ENCODE measurements around the gene TAF11L5. TPM values are rescaled to one million over a fixed set of nuclear protein-coding genes. Genes with fewer than 3 reads are reported as not detected.
"Not testable (repeated sequence)": the region's sequence is repeated elsewhere in the genome, so short reads cannot be mapped to it uniquely, and the experiment has no call there.

Gene TAF11L5
- total RNA-seq, 1 experiment from 2014 or later, result not detected

DNA sequence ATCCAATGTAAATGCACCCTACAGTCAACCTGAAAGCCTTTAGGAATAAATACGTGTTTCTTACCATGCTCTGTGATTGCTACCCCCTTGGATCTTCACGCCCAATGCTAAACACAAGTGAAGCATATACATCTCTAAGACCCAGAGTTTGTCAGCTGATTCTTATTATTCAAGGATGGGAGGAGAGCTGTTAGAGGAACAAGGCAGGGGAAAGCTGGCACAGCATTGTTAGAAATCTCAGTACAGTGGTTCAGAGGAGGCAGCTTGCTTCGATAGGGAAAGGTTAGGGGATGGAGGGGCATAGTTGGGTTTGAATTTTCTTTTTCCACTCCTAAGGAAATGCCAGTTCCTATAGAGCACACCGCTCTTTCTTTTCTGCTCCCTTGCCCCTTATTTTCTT is 43.7 kb upstream of the TAF11L5 start:
- Mint-ChIP-seq H3K27ac (ENCODE audit: unreplicated experiment) (no peak overlapping the region), H3K9me3 (ENCODE audit: unreplicated experiment) (no peaks in the 10 kb centered on the region), H3K4me1 (ENCODE audit: low read depth, unreplicated experiment) (peaks cover 7% of the 10 kb centered on the region), H3K27me3 (ENCODE audit: insufficient read depth, unreplicated experiment) (peaks cover 4% of the 10 kb centered on the region), H3K36me3 (ENCODE audit: insufficient read depth, unreplicated experiment) (no peaks in the 10 kb centered on the region), H3K4me3 (ENCODE audit: unreplicated experiment) (no peak overlapping the region)
- POLR2A ChIA-PET, result no interaction called here
- TF ChIP-seq, protein P1, sequence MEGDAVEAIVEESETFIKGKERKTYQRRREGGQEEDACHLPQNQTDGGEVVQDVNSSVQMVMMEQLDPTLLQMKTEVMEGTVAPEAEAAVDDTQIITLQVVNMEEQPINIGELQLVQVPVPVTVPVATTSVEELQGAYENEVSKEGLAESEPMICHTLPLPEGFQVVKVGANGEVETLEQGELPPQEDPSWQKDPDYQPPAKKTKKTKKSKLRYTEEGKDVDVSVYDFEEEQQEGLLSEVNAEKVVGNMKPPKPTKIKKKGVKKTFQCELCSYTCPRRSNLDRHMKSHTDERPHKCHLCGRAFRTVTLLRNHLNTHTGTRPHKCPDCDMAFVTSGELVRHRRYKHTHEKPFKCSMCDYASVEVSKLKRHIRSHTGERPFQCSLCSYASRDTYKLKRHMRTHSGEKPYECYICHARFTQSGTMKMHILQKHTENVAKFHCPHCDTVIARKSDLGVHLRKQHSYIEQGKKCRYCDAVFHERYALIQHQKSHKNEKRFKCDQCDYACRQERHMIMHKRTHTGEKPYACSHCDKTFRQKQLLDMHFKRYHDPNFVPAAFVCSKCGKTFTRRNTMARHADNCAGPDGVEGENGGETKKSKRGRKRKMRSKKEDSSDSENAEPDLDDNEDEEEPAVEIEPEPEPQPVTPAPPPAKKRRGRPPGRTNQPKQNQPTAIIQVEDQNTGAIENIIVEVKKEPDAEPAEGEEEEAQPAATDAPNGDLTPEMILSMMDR (IDR thresholded peaks at IDR 0.05; ENCODE audit: insufficient read depth in 1 of 2, low read depth in 1 of 2, low read length in 1 of 2, severe bottlenecking in 1 of 2, unreplicated experiment in 1 of 2), result no peak
- intact Hi-C loops (cut with micrococcal nuclease; ENCODE audit: unreplicated experiment), result no loop called here
- Histone ChIP-seq H3K27me3 (replicated peaks; ENCODE audit: control insufficient read depth, insufficient read depth, low read length) (no peaks in the 10 kb centered on the region; the same call in 1 of the 2 replicates), H3K36me3 (ENCODE audit: control insufficient read depth, insufficient read depth, low read length) (no peaks in the 10 kb centered on the region), H3K4me1 (no peaks in the 10 kb centered on the region), H3K4me3 (ENCODE audit: low read depth, low read length) (no peak overlapping the region), H3K9me3 (no peaks in the 10 kb centered on the region)
- BruUV-seq (replicated peaks), result no TSS peak
- CTCF ChIA-PET, result no interaction called here
- no peak for DNase-seq

DNA sequence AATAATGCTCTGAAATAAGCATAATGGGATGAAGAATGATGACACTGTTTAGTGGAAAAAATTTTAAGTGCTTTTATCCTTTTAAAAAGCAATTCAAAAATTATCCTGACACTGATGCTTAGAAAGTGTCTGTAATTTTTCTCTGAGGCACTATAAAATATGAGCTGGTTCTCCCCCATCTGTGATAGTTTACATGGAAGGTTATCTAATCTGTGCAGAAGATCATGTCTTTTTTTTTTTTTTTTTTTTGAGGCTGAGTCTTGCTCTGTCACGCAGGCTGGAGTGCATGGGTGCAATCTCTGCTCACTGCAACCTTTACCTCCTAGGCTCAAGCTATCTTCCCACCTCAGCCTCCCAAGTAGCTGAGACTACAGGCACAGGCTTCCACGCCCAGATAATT is 42.2 kb upstream of the TAF11L5 start:
- Mint-ChIP-seq H3K4me1 (ENCODE audit: low read depth, unreplicated experiment) (peaks cover 7% of the 10 kb centered on the region), H3K27me3 (ENCODE audit: insufficient read depth, unreplicated experiment) (peaks cover 4% of the 10 kb centered on the region), H3K4me3 (ENCODE audit: unreplicated experiment) (no peak overlapping the region), H3K27ac (ENCODE audit: unreplicated experiment) (no peak overlapping the region), H3K36me3 (ENCODE audit: insufficient read depth, unreplicated experiment) (no peaks in the 10 kb centered on the region), H3K9me3 (ENCODE audit: unreplicated experiment) (no peaks in the 10 kb centered on the region)
- no peak for DNase-seq
- intact Hi-C loops (cut with micrococcal nuclease; ENCODE audit: unreplicated experiment), result no loop called here
- Histone ChIP-seq H3K4me3 (ENCODE audit: low read depth, low read length) (no peak overlapping the region), H3K36me3 (ENCODE audit: control insufficient read depth, insufficient read depth, low read length) (no peaks in the 10 kb centered on the region), H3K9me3 (no peaks in the 10 kb centered on the region), H3K27me3 (replicated peaks; ENCODE audit: control insufficient read depth, insufficient read depth, low read length) (no peaks in the 10 kb centered on the region), H3K4me1 (no peaks in the 10 kb centered on the region)
- POLR2A ChIA-PET, result no interaction called here
- CTCF ChIA-PET, result no interaction called here
- TF ChIP-seq, protein P1 (IDR thresholded peaks at IDR 0.05; ENCODE audit: insufficient read depth in 1 of 2, low read depth in 1 of 2, low read length in 1 of 2, severe bottlenecking in 1 of 2, unreplicated experiment in 1 of 2), result no peak
- no TSS peak for BruUV-seq (replicated peaks)

DNA sequence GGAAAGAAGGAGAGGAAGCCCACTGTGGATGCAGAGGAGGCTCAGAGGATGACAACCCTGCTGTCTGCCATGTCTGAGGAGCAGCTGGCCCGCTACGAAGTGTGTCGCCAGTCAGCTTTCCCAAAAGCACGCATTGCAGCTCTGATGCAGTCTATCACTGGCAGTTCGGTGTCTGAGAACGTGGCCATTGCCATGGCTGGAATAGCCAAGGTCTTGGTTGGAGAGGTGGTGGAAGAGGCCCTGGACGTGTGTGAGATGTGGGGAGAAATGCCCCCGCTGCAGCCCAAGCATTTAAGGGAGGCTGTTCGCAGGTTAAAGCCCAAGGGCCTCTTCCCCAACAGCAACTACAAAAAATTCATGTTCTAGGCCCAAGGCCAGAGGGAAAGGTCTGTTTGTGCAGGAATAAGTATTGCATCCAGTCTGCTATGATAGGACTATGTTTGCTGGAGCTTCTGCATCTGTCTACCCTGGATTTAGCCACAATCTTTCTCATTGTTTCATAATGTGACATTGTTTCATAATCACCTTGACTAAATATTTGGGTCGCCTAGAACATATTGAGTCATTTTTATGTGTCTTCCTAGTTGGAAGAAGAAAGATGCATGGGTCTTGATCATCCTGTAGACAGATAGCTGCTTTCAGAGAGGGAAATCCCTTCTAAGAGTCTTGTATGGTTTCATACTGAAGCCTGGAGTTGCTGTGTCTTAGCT is 38.4 kb upstream of the TAF11L5 start:
- H3K9me3 Mint-ChIP-seq (ENCODE audit: unreplicated experiment); H3K4me1 Mint-ChIP-seq (ENCODE audit: low read depth, unreplicated experiment); intact Hi-C loops (cut with micrococcal nuclease; ENCODE audit: unreplicated experiment); DNase-seq; POLR2A ChIA-PET; H3K27ac Mint-ChIP-seq (ENCODE audit: unreplicated experiment); H3K27me3 ChIP-seq (replicated peaks; ENCODE audit: control insufficient read depth, insufficient read depth, low read length); H3K27me3 Mint-ChIP-seq (ENCODE audit: insufficient read depth, unreplicated experiment); H3K4me3 ChIP-seq (ENCODE audit: low read depth, low read length); H3K9me3 ChIP-seq; H3K4me1 ChIP-seq; H3K36me3 ChIP-seq (ENCODE audit: control insufficient read depth, insufficient read depth, low read length); H3K4me3 Mint-ChIP-seq (ENCODE audit: unreplicated experiment); CTCF ChIA-PET; H3K36me3 Mint-ChIP-seq (ENCODE audit: insufficient read depth, unreplicated experiment); BruUV-seq (replicated peaks): not testable (repeated sequence)

DNA sequence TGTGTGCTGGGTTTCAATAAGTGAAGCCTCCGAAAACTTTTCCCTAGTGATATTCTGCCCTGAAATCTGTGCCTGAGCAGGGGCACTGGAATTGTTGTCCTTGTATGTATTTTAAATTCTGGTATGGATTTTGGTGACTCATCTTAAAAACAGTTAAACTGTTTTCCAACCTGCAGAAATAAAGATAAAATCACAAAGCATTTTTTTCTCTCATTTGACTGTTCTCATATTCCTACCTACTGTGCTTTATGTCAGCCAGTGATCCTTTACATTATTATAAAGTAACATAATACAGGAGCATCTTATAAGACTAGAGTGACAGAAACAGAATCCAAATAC is 37.9 kb upstream of the TAF11L5 start:
- Mint-ChIP-seq H3K4me3 (ENCODE audit: unreplicated experiment) (no peak overlapping the region), H3K9me3 (ENCODE audit: unreplicated experiment) (no peaks in the 10 kb centered on the region), H3K36me3 (ENCODE audit: insufficient read depth, unreplicated experiment) (no peaks in the 10 kb centered on the region), H3K27me3 (ENCODE audit: insufficient read depth, unreplicated experiment) (no peaks in the 10 kb centered on the region), H3K4me1 (ENCODE audit: low read depth, unreplicated experiment) (no peaks in the 10 kb centered on the region), H3K27ac (ENCODE audit: unreplicated experiment) (no peak overlapping the region)
- no peaks in the 10 kb centered on the region for H3K4me1 ChIP-seq
- POLR2A ChIA-PET, result no interaction called here
- no peak for DNase-seq
- TF ChIP-seq, protein P1 (IDR thresholded peaks at IDR 0.05; ENCODE audit: insufficient read depth in 1 of 2, low read depth in 1 of 2, low read length in 1 of 2, severe bottlenecking in 1 of 2, unreplicated experiment in 1 of 2), result no peak
- no peaks in the 10 kb centered on the region for H3K9me3 ChIP-seq
- no peaks in the 10 kb centered on the region for H3K36me3 ChIP-seq (ENCODE audit: control insufficient read depth, insufficient read depth, low read length)
- intact Hi-C loops (cut with micrococcal nuclease; ENCODE audit: unreplicated experiment), result no loop called here
- no TSS peak for BruUV-seq (replicated peaks)
- H3K4me3 ChIP-seq (ENCODE audit: low read depth, low read length), result no peak overlapping the region
- H3K27me3 ChIP-seq (replicated peaks; ENCODE audit: control insufficient read depth, insufficient read depth, low read length), result no peaks in the 10 kb centered on the region
- CTCF ChIA-PET, result no interaction called here

DNA sequence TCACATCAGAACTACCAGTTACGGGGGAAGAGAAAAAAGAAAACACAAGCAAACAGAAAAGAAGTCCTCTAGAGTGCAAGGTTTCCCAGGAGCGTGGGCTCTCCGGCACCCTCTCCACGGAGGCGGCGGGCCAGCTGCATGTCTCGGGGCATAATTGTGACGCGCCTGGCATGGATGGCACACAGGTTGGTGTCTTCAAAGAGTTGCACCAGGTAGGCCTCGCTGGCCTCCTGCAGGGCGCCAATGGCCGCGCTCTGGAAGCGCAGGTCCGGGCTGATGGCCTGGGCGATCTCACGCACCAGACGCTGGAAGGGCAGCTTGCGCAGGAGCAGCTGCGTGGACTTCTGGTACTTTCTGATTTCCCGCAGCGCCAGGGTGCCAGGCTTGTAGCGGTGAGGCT is 33.8 kb upstream of the TAF11L5 start:
- H3K27me3 Mint-ChIP-seq (ENCODE audit: insufficient read depth, unreplicated experiment); BruUV-seq (replicated peaks); H3K9me3 ChIP-seq; CTCF ChIA-PET; H3K36me3 ChIP-seq (ENCODE audit: control insufficient read depth, insufficient read depth, low read length); H3K27me3 ChIP-seq (replicated peaks; ENCODE audit: control insufficient read depth, insufficient read depth, low read length); POLR2A ChIA-PET; H3K9me3 Mint-ChIP-seq (ENCODE audit: unreplicated experiment); intact Hi-C loops (cut with micrococcal nuclease; ENCODE audit: unreplicated experiment); H3K27ac Mint-ChIP-seq (ENCODE audit: unreplicated experiment); H3K36me3 Mint-ChIP-seq (ENCODE audit: insufficient read depth, unreplicated experiment); H3K4me1 Mint-ChIP-seq (ENCODE audit: low read depth, unreplicated experiment); H3K4me3 Mint-ChIP-seq (ENCODE audit: unreplicated experiment); DNase-seq; H3K4me1 ChIP-seq; H3K4me3 ChIP-seq (ENCODE audit: low read depth, low read length): not testable (repeated sequence)
